Hepatocyte (in vitro differentiated cells): ENCODE data around the gene PCDHB12.
"Not testable (repeated sequence)": the region's sequence is repeated elsewhere in the genome, so short reads cannot be mapped to it uniquely, and the experiment has no call there.

Source experiments
- EZH2 ChIP-seq: fragments of 200-600 bp; sonication (generic); IDR thresholded peaks from 2 replicates; pipeline ENCODE4 v1.6.1; 2016; ENCODE audit warnings: antibody characterized with exemption, mild to moderate bottlenecking, borderline replicate concordance
- EZH2phosphoT487 ChIP-seq: fragments of 200-600 bp; sonication (generic); IDR thresholded peaks from one replicate; pipeline ENCODE4 v1.6.1; 2018; ENCODE audit warnings: antibody characterized with exemption, mild to moderate bottlenecking, low read depth, moderate library complexity; ENCODE audit not compliant: unreplicated experiment, severe bottlenecking
- TF ChIP-seq, protein P1 (sequence below): fragments of 200-600 bp; sonication (generic); IDR thresholded peaks from 2 replicates; pipeline ENCODE4 v1.5.1; 2016; ENCODE audit warnings: antibody characterized with exemption, mild to moderate bottlenecking; ENCODE audit not compliant: poor library complexity

DNA sequence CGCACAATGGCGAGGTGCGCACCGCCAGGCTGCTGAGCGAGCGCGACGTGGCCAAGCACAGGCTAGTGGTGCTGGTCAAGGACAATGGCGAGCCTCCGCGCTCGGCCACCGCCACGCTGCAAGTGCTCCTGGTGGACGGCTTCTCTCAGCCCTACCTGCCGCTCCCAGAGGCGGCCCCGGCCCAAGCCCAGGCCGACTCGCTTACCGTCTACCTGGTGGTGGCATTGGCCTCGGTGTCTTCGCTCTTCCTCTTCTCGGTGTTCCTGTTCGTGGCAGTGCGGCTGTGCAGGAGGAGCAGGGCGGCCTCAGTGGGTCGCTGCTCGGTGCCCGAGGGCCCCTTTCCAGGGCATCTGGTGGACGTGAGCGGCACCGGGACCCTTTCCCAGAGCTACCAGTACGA lies 38.9 kb downstream of the PCDHB12 start:
- TF ChIP-seq, protein P1, sequence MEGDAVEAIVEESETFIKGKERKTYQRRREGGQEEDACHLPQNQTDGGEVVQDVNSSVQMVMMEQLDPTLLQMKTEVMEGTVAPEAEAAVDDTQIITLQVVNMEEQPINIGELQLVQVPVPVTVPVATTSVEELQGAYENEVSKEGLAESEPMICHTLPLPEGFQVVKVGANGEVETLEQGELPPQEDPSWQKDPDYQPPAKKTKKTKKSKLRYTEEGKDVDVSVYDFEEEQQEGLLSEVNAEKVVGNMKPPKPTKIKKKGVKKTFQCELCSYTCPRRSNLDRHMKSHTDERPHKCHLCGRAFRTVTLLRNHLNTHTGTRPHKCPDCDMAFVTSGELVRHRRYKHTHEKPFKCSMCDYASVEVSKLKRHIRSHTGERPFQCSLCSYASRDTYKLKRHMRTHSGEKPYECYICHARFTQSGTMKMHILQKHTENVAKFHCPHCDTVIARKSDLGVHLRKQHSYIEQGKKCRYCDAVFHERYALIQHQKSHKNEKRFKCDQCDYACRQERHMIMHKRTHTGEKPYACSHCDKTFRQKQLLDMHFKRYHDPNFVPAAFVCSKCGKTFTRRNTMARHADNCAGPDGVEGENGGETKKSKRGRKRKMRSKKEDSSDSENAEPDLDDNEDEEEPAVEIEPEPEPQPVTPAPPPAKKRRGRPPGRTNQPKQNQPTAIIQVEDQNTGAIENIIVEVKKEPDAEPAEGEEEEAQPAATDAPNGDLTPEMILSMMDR = not testable (repeated sequence)
- not testable (repeated sequence) for TF ChIP-seq EZH2, EZH2phosphoT487
